ENCODE data around the gene ACADS.

Gene ACADS

GRCh38 chr12:120750806-120751205 is 25.2 kb downstream of the ACADS start:
- in situ Hi-C loops (cut with MboI; ENCODE audit: low sequenced_read_pairs, unreplicated experiment) = no loop called here
- no peak for TF ChIP-seq CTCF (IDR thresholded peaks at IDR 0.05; ENCODE audit: borderline replicate concordance, control extremely low read depth, extremely low read depth, insufficient read depth, missing control alignments)
- DNase-seq (ENCODE audit: low spot score) = no peak

GRCh38 chr12:120751389-120751788 is 25.8 kb downstream of the ACADS start:
- no peak for TF ChIP-seq CTCF (IDR thresholded peaks at IDR 0.05; ENCODE audit: borderline replicate concordance, control extremely low read depth, extremely low read depth, insufficient read depth, missing control alignments)
- DNase-seq (ENCODE audit: low spot score) = no peak
- in situ Hi-C loops (cut with MboI; ENCODE audit: low sequenced_read_pairs, unreplicated experiment) = no loop called here

GRCh38 chr12:120754792-120755191 is 29.2 kb downstream of the ACADS start:
- no peak for DNase-seq (ENCODE audit: low spot score)
- in situ Hi-C loops (cut with MboI; ENCODE audit: low sequenced_read_pairs, unreplicated experiment) = no loop called here
- no peak for TF ChIP-seq CTCF (IDR thresholded peaks at IDR 0.05; ENCODE audit: borderline replicate concordance, control extremely low read depth, extremely low read depth, insufficient read depth, missing control alignments)

- no peak for TF ChIP-seq CTCF (IDR thresholded peaks at IDR 0.05; ENCODE audit: borderline replicate concordance, control extremely low read depth, extremely low read depth, insufficient read depth, missing control alignments)
- DNase-seq (ENCODE audit: low spot score) = no peak
- in situ Hi-C loops (cut with MboI; ENCODE audit: low sequenced_read_pairs, unreplicated experiment) = no loop called here
Observed at GRCh38 chr12:120755269-120755668, 29.6 kb downstream of the ACADS start.

GRCh38 chr12:120757226-120757742 is 31.7 kb downstream of the ACADS start:
- DNase-seq (ENCODE audit: low spot score) = no peak
- TF ChIP-seq CTCF (IDR thresholded peaks at IDR 0.05; ENCODE audit: borderline replicate concordance, control extremely low read depth, extremely low read depth, insufficient read depth, missing control alignments) = no peak
- in situ Hi-C loops (cut with MboI; ENCODE audit: low sequenced_read_pairs, unreplicated experiment) = no loop called here

- no peak for DNase-seq (ENCODE audit: low spot score)
- in situ Hi-C loops (cut with MboI; ENCODE audit: low sequenced_read_pairs, unreplicated experiment) = no loop called here
Observed at GRCh38 chr12:120757949-120758348, 32.3 kb downstream of the ACADS start.

More at GRCh38 chr12:120757949-120758348, 32.3 kb downstream of the ACADS start:
- no peak for TF ChIP-seq CTCF (IDR thresholded peaks at IDR 0.05; ENCODE audit: borderline replicate concordance, control extremely low read depth, extremely low read depth, insufficient read depth, missing control alignments)

Data from GM13976 (cell line).